Parathyroid adenoma (tissue), 2 donors: ENCODE data around the gene STARD8.

Source experiments
- H2AFZ ChIP-seq: fragments of 300-600 bp; sonication (generic); one replicate; pipeline ENCODE4 v1.7.0; 2017; ENCODE audit warnings: antibody characterized with exemption, mild to moderate bottlenecking
- H3K27ac ChIP-seq: fragments of 300-600 bp; sonication (generic); one replicate; pipeline ENCODE4 v1.7.0; 2017
- H3K27me3 ChIP-seq: fragments of 300-600 bp; sonication (generic); one replicate; pipeline ENCODE4 v1.7.0; 2017; ENCODE audit warnings: low read length; ENCODE audit not compliant: control insufficient read depth, insufficient read depth
- H3K36me3 ChIP-seq: fragments of 300-600 bp; sonication (generic); one replicate; pipeline ENCODE4 v1.7.0; 2017; ENCODE audit warnings: low read length; ENCODE audit not compliant: control insufficient read depth, insufficient read depth
- H3K4me1 ChIP-seq: fragments of 300-600 bp; sonication (generic); one replicate; pipeline ENCODE4 v1.7.0; 2017; ENCODE audit warnings: control low read depth
- H3K4me2 ChIP-seq: fragments of 300-600 bp; sonication (generic); one replicate; pipeline ENCODE4 v1.7.0; 2017; ENCODE audit warnings: low read length
- H3K4me3 ChIP-seq: fragments of 300-600 bp; sonication (generic); one replicate; pipeline ENCODE4 v1.7.0; 2017; ENCODE audit warnings: low read depth, low read length
- H3K79me2 ChIP-seq: fragments of 300-600 bp; sonication (generic); one replicate; pipeline ENCODE4 v1.7.0; 2017; ENCODE audit warnings: control low read depth
- H3K9ac ChIP-seq: fragments of 300-600 bp; sonication (generic); one replicate; pipeline ENCODE4 v1.7.0; 2017; ENCODE audit warnings: mild to moderate bottlenecking
- H3K9me3 ChIP-seq: fragments of 300-600 bp; sonication (generic); one replicate; pipeline ENCODE4 v1.7.0; 2017; ENCODE audit warnings: low read length; ENCODE audit not compliant: control insufficient read depth
- CTCF ChIP-seq: fragments of 300-600 bp; sonication (generic); IDR thresholded peaks from one replicate; pipeline ENCODE4 v1.7.0; 2017; ENCODE audit warnings: antibody characterized with exemption, mild to moderate bottlenecking
- donor health status: primary hyperparathyroidism.

Gene STARD8

GRCh38 chrX:68666580-68666979 lies 19.1 kb downstream of the STARD8 start:
- TF ChIP-seq CTCF: no peak
- H3K27ac ChIP-seq: no peak overlapping the region

GRCh38 chrX:68669094-68669860 lies 21.8 kb downstream of the STARD8 start:
- H3K4me1 ChIP-seq: no peaks in the 10 kb centered on the region
- no peak overlapping the region for H3K27ac ChIP-seq
- no peaks in the 10 kb centered on the region for H3K27me3 ChIP-seq
- no peak for TF ChIP-seq CTCF
- H3K36me3 ChIP-seq: no peaks in the 10 kb centered on the region
- no peak overlapping the region for H2AFZ ChIP-seq
- H3K79me2 ChIP-seq: no peaks in the 10 kb centered on the region
- no peaks in the 10 kb centered on the region for H3K9me3 ChIP-seq
- H3K9ac ChIP-seq: no peak overlapping the region
- H3K4me2 ChIP-seq: no peak overlapping the region
- no peak overlapping the region for H3K4me3 ChIP-seq

More at GRCh38 chrX:68666580-68666979, 19.1 kb downstream of the STARD8 start:
- H3K4me2 ChIP-seq: no peak overlapping the region
- no peak overlapping the region for H3K9ac ChIP-seq
- no peaks in the 10 kb centered on the region for H3K36me3 ChIP-seq
- H3K9me3 ChIP-seq: no peaks in the 10 kb centered on the region
- no peaks in the 10 kb centered on the region for H3K27me3 ChIP-seq
- no peak overlapping the region for H2AFZ ChIP-seq
- H3K4me3 ChIP-seq: no peak overlapping the region
- H3K79me2 ChIP-seq: no peaks in the 10 kb centered on the region
- no peaks in the 10 kb centered on the region for H3K4me1 ChIP-seq

- H3K4me2 ChIP-seq: no peak overlapping the region
- no peak overlapping the region for H3K9ac ChIP-seq
- no peaks in the 10 kb centered on the region for H3K36me3 ChIP-seq
- H3K27ac ChIP-seq: no peak overlapping the region
- no peaks in the 10 kb centered on the region for H3K79me2 ChIP-seq
- no peak overlapping the region for H3K4me3 ChIP-seq
- H3K27me3 ChIP-seq: no peaks in the 10 kb centered on the region
- H3K9me3 ChIP-seq: no peaks in the 10 kb centered on the region
- TF ChIP-seq CTCF: no peak
- no peak overlapping the region for H2AFZ ChIP-seq
- no peaks in the 10 kb centered on the region for H3K4me1 ChIP-seq
Measured at GRCh38 chrX:68669871-68670270, 22.4 kb downstream of the STARD8 start.

- no peaks in the 10 kb centered on the region for H3K27me3 ChIP-seq
- no peaks in the 10 kb centered on the region for H3K79me2 ChIP-seq
- TF ChIP-seq CTCF: no peak
- no peaks in the 10 kb centered on the region for H3K4me1 ChIP-seq
- H3K9ac ChIP-seq: no peak overlapping the region
- no peaks in the 10 kb centered on the region for H3K36me3 ChIP-seq
- H3K9me3 ChIP-seq: no peaks in the 10 kb centered on the region
- H3K4me2 ChIP-seq: no peak overlapping the region
- no peak overlapping the region for H3K4me3 ChIP-seq
- H3K27ac ChIP-seq: peak overlapping the region; percentile 29
- no peak overlapping the region for H2AFZ ChIP-seq
Measured at GRCh38 chrX:68671221-68671620, 23.8 kb downstream of the STARD8 start.
